Iris pigment epithelial cell (primary cell): ENCODE measurements around the gene FCN2.
A peak's percentile ranks its signal among the peaks of the same experiment; 100 is the strongest.

Source experiments
- DNase-seq: peaks from one replicate; pipeline ENCODE4 v3.0.0-alpha.2; 2011; ENCODE audit warnings: low read depth

Gene FCN2

DNA sequence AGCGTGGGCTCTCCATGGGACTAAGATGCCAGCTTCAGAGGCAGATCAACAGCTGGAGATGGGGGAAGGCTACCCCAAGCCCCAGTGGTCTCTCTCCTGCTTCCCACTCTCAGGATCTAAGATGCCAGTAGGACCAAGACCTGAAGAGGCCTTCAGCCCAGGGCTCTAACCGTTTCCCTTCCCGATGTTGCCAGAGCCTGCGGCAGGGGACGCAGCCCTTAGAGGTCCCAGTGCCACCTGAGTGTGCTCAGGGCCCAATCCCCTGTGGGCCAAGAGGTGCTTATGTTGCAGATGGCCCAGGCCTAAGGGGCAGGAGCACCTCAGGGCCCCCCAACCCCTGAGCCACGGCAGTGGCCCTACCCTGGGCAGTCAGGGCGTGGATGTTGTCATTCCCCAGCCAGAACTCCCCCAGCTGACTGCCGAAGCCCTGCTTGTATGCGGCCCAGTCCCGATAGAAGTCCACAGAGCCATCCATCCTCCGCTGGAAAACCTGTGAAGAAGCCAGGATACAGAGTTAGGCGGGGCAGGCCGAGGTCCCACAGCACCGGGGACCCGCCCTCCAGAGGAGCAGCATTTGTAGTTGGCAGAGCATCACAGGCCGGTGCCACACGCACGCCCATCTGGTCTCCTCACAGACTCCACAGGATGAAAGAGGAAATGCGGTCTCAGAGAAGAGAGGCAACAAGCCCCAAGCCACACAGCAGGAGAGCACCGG is 31.7 kb downstream of the FCN2 start:
- DNase-seq: no peak

DNA sequence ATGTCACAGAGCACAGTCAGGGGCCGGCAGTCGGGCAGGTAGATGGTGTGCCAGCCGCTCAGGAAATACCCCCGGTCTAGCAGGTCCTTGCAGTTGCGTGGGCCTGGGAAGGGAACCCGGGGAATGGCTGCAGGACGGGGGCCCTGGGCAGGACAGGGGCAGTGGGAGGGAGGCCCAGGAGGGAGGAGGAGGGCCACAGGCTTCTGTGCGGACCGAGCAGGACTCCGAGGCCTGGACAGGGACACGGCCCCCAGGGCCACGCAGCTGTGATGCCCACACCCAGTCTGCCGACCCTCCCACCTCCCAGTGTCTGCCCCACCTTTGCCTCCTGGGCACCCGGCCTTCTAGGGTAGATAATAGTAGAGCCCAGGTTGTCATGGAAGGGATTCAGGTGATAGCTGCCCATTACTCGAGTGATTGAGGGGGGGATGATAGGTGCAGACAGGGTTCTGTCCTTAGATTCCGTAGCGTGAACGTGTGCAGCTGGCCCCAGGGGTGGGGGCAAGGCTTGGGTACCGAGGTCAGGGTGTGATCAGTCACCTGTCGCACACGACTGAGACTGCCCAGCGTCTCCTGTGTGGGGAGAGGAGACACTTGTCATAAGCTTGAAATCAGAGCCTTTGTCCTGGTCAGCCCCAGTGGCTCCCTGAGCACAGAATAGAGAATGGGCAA is 32.6 kb downstream of the FCN2 start:
- no peak for DNase-seq

DNA sequence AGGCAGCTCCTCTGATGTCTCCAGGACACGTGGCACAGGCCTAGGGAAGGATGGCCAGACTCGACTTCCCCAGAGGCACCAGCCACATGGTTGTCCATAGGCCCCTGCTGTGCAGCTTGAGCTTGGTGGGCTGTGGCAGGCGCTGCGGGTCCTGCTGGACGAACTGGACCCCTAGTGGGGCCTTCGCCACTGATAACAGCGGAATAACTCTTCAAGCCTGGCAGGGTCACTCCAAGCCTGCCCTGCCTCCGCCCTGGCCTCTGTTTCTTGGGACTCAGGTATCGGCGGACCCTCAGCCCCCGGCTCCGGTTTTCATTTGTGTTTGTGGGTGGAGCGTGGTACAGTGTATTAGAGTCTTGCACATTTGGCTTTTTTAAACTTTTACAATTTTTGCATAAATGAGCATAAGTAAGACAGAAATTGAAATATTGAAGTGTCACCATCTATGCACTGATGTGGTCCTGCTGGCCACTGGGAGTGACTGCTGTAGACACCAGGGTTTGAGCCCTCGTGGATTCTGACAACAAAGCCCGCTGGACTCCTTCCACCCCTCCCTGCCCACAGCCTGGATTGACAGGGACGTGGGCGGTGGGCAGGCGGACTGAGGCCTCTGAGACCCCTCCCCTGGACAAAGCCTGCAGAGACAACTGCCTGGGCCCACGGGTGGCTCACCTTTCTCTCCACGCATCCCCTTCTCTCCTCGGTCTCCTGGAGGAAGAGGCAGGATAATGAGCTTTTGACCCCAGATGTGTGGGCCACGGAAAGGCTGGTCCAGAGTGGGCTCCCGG is 33.3 kb downstream of the FCN2 start:
- no peak for DNase-seq

DNA sequence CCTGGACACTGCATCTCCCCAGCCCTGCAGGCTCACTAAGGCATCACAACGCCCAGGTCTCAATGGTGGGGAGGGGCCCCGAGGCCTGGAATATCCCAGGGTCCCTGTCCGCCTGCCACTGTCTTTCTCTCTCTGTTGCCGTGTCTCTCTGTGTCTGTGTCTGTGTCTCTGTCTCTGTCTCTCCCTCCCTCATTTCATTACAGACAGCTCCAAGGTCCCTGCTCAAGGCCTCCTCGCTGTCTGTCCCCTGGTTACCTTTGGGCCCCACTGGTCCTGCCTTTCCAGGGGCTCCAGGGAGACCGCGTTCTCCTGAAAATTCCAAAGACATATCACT is 33.9 kb downstream of the FCN2 start:
- DNase-seq: no peak

DNA sequence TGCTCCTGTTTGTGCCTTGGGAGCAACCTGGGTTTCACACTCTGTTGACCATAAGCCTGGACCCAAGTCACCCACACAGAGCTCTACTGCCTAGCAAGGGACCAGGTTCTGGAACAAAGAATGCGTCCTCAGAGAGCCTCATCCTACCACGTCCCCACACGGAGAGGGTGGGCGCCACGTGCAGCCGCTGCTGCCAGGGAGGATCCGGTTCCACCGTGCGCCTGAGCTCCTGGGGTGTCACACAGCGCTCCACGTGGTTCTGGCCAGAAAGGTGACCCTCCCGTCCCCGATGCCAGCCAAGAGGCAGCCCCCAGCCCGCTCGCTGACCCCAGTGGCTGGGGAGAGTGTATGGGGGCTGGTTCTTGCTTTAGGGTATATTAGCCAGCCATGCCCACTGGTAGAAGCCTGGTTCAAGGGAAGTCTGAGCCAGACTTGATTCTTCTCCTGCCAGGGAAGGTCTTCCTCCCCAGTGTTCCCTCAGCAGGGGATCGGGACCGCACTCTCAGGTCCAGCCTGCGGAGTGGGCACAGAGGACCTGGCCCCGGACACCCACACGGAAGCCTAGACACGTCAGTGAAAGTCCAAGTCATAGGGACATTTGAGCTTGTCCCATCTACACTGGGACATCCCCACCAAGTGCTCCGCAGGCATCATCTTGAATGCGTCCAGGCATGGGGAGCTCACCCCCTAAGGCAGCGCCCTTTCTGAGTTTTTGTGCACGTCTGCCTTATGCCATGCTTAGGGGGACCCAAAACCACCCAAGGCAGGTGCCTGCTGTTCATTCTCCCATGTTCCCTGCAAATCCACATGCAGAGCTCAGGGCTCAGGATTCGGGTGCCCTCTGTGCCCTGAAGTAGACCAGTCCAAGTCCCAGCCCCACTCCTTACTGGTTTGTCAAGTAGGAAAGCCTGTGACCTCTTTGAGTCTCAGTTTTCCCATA is 34.7 kb downstream of the FCN2 start:
- DNase-seq: no peak

DNA sequence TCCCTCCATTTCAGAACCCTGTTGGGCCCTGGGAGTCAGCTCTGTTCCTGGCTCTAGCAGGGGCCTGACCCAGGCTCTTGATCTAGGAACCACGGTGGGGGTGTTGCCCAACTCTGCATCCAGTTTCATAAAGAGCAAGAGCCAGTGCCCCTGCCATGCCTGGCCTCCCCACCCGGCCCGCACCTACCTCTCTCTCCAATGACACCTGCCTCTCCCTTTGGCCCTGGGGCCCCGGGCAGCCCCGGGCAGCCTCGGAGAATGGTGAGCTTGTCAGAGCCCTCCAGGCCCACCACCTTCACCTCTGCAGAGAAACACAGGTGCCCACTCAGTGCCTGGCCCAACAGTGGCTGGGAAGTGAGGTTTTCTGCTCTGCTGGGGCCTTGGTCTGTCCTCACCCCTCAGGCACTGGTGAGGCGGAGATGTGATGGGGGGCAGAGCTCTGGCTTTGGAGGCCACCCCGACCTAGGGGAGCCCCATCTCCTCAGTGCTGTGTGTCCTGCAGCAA is 35.6 kb downstream of the FCN2 start:
- no peak for DNase-seq

DNA sequence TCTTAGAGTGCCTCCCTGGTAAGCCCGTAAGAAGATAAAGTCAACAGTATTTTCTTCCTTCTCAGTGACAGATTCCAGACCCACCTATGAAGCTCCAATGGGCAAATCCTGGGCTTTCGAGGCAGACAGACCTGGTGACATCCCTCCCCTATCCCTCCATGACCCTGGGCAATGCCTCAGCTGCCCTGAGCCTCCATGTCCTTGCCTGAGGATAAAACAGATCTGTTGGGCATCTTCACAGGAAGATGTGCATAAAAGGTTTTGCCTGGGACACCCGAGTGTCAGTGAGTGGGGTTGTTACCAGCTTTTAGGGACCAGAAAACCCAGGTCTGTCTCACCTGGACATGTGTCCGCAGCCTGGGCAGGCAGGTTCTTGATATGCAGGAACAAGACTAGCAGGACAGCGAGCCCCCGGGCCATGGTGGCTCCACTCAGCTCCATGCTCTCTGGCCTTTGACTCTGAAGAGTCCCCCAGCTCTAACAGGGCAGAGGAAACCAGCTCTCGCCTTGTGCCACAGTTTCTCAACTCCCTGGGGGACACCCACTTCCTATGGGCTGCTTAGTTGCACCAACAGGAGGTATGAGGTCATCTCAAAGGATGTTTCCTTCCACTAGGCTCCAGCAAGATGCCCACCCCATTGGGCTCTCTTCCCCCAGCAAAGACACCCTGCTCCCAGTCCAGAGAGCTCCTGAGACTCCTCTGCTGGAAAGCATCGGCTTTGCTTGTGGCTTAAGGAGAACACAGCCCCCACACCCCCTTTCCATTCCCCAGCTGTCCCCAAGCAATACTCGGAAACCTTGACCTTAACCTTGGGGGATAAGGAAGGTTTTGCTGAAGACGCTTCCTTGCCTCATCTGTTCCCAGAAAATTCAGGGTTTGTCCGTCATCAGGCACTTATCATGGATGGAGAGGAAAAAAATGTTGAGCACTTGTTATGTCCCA is 37.1 kb downstream of the FCN2 start, which contains the start of gene FCN1:
Gene FCN1, minus strand, starts transcription at position 482 of the 943 bp plus-strand sequence. Its CDS starts 41 bp downstream, at position 441.
- DNase-seq: no peak

DNA sequence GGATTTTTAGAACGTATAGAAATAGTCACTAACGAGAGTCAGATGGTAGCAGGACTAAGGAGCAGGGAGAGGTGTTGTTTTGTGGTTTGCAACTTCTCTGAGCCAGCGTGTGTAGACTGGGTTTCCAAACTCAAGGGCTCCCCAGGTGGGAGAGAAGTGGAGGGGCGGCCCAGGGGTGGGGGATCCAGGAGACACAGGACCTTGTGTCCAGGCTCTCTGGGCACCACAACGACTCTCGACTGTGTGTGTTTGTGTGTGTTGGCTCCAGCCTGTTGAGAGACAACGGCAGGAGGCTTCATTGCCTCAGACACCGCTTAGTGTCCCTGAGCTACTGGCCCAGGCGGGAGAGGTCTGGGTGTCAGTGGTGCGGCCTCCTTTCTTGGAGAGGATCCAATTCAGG is 38.0 kb downstream of the FCN2 start:
- no peak for DNase-seq

DNA sequence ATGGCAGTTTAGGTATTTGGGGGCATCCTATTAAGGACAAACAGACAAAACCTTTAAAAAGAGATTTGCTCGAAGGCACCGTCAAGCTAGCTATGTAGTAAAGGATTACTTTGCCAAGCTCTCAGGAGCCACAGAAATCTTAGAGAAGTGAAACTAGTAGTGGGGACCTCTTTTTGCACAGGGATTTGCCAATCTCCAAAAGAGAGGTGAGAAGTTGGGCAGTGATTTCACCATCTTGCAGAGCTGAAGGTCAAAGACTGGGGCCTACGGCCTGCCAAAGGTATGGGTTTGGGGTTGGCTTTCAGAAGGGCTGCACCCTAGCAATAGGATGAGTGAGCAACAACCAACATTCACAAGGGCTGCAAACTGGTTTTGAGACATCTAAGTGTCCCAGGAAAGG is 38.7 kb downstream of the FCN2 start:
- DNase-seq: no peak

DNA sequence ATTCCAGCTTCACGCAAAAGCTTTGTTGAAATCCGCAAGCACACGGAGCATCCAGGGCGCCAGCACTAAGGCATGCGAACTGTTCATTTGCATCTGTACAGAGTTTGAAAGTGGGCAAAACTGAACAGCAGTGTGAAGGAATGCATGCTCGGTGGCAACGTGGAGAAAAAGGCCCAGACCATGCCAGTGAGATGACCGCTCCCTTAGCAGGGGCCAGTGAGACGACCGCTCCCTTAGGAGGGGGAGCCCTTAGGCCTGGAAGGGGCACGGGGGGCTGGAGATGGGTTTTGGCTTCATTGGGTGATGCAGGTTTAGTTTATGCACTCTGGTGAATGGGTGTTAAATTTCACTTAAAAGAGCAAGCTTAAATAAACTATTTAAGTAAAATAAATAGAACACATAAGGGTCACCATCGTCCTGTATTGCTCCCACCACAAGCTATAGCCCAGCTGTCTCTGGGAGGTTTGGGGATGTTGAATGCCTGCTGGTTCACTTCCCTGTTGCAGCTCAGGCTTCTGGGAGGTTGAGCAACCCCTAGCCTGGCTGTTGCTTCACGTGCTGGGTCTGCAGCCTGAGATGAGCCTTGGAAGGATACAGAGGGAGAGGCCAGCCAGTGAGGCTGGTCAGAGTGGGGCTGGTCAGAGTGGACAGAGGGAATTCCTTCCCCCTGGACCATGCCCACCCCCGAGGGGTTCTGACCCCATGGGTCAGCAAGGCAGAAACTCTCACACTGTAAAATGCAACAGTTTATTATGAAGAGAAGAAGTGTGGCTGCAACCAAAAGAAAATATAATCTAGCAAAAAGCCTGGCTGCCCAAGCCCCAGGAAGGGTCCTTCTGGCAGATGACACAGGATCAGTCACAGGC is 41.7 kb downstream of the FCN2 start:
- peak; percentile 20 for DNase-seq

DNA sequence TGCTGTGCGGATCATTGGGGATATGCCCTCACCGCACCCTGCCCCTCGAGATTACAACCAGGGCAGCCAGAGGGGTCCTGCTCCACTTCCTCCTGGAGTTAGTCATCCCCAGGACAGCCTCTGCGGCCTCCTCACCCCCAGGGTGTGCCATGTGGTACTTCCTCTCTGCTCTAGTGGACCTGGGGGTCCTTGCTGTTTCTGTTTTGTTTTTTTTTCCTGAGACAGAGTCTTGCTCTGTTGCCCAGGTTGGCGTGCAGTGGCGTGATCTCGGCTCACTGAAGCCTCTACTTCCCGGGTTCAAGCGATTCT is 42.3 kb downstream of the FCN2 start:
- DNase-seq: no peak

DNA sequence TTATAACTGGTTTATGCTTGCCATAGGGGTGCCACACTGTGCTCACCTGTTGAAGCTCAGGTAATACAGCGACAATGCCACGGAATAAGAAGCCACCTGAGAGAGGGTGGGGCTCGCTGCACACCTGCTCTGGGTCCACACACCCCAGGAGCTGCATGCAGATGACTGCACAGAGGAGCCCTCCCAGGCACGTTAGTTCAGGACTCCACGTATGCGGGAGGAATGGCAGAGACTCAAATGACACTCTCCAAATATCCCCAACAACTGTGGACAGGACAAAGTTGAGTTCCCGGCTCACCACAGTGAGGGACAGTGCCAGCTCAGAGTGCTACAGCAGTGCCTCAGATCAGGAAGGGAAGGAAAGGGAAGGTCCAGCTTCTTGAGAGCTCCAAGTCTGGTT is 42.9 kb downstream of the FCN2 start:
- no peak for DNase-seq

DNA sequence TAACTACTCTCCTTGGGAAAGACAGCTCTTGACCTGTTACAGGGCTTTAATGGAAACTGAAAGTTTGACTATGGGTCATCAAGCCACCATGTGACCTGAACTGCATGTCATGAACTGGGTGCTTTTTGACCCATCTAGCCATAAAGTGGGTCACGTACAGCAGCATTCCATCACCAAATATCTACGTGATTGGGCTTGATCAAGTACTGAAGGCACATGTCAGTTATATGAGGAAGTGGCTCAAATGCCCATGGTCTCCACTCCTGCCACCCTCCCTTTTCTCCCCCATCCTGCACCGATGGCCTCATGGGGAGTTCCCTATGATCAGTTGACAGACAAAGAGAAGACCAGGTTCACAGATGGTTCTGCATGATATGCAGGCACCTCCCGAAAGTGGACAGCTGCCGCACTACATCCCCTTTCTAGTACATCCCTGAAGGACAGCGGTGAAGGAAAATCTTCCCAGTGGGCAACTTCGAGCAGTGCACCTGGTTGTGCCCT is 44.5 kb downstream of the FCN2 start:
- DNase-seq: no peak

DNA sequence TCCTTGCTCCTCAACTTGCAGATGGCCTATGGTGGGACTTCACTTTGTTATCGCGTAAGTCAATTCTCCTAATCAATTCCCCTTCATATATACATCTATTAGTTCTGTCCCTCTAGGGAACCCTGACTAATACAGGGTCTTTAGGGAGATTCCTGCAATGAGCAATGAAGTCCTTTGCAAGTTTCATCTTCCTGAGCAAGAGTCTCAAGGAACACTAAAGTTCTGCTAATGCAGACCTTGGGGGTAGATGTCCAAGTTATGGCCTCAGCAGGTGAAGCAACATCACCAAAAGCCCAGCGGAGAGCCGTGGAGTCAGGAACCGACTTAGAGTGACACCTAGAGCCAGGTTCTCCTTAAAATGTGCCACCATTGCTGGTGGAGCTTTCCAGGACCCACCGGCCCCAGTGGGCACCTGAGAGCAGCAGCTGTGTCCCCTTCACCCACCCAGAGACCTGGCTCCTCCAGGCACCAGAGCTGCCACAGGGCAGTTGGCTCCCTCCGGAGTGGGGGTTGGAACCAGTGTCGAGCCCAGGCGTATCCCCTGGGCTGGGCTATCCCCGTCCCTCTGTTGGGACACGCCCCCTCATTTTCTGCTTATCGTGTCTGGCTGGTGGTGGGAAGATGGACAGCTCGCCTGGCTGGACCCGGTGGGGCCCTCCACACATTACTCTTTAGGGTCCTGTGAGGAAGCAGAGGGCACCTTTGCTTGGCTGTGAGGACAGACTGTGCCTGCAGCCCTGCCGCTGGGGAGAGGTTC is 48.0 kb downstream of the FCN2 start:
- no peak for DNase-seq

DNA sequence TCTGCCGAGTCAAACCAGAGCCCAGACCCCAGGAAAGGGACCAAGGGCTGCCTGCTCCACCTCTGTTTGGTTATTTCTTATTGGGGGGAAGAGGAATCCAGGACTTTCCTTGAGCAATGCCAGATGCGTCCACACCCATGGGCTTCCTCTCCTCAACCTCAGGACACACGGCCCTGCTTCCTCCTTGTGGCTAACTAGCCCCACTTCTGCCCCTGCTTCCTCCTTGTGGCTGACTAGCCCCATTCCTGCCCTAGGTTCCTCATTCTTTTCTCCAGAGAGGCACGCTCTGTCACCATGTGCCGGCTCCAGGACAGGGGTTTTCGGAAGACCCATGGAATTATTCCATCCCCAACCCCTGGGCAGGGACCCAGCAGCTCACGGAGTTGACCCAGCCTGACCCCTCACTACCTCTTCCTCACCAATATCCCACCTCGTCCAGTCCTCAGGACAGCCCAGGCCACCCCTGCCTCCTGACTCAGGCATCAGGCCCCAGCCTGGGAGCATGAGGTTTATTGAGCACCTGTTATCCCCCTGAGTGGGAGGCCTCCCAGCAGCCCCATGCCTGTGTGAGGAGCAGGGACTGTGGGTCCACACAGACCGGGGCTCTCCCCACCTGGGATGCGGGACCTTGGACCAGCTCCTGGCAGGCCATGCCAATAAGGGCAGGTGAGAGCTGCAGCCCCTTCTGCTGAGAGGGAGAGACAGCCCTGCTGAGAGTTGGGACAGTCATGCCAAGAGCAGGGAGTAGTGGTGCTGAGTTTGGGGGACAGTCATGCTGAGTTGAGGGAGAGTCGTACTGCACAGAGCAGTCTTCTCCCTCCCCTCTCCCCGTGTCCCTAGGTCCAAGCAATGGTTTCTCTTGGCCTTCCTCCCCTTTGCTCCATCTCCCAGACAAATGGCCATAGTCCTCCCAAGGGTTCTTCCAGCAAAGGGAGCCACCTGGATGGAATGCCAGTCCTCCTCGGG is 48.9 kb downstream of the FCN2 start:
- DNase-seq: no peak

DNA sequence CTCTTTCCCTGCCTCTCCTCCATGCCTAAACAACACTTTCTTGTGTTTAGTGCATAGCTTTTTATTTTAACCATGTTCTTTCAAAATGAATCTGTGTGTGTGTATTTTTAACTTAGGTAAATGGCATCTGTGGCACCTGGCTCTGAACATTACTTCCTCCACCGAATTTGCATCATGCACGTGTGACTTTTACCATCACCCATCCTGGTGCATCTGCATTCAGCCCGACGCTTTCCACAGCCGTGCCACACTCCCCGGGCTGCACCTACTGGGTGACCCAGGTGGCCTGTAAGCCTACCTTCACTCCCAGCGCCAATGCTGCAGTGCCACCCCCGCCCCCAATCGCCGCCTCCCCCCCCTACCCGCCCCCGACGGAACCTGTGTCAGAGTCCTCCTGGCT is 49.8 kb downstream of the FCN2 start:
- DNase-seq: no peak

DNA sequence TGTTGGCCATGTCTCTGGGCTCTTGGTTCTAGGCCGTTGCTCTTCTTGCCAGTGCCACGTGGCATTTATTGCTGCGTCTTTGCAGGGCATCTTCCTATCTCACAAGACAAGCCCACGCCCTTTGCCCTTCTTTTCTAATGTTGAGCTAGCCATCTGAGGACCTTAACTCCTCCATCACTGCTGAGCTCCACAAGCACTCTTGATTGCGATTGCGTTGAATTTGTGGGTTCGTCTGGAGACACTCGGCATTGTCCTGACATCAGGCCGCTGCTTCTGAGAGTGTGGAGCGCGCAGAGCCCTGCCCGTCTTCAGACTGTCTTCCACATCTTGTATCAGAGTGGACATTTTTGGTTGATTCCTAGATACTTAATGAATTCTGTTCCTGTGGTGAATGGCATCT is 51.6 kb downstream of the FCN2 start:
- no peak for DNase-seq

DNA sequence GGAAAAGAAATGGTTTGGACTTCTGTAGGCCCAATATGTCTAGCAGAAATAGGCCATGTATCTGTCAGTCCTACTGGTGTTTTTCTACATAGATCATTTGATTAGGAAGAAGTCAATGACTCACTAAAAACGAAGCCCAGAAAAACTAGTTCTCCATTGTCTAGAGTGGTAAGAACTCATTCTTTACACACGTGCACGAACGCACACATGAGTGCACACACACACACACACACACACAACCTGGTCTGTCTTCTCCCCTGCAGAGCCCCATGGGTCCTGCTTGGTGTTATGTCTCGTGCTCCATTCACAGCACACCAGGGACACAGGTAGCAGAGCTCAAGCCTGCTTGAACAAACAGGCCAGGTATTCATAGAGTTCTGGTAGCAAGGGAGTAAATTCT is 52.0 kb downstream of the FCN2 start:
- no peak for DNase-seq
